HG03565 (cell line): ENCODE results near the gene RPS28.
"Not testable (repeated sequence)": the region's sequence is repeated elsewhere in the genome, so short reads cannot be mapped to it uniquely, and the experiment has no call there.

Source experiments
- ATAC-seq: cut with Tn5 transposase; IDR thresholded peaks from one replicate; pipeline ENCODE4 v1.9.1; 2021; ENCODE audit warnings: mild to moderate bottlenecking, moderate library complexity; ENCODE audit not compliant: unreplicated experiment

Gene RPS28

DNA sequence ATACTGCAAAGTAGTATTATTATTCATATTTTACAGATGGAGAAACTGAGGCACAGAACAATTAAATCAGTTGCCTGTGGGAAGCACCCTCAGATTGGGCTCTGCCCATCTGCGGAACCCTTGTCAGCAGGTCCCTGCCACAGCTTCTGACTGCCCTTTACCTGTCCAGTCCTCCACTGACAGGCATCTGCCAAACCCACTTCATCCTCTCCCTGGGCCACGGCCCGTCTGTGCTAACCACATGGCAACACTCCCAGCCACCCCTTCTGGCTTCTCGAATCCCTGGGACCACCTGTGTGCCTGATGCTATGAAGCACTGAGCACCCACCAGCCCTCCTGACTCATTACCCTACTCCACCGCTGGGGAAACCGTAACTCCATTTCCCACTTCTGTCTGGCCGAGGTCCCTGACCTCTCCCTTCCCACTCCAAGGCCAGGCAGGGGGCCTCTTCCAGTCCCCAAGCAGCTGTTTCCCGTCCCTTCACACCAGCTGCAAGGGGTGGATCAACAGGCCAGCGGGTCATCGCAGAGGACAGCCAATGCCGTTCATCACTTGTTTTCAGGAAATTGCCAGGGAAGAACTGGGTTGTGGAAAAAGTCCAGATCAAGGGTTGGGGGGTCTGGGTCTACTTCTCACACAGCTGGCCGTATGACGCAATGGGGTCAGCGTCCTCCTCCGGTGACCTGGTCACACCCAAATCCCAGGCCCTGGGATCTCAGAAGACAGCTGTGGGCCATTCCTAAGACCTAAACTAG, 19.2 kb downstream of the RPS28 start:
- no peak for ATAC-seq

DNA sequence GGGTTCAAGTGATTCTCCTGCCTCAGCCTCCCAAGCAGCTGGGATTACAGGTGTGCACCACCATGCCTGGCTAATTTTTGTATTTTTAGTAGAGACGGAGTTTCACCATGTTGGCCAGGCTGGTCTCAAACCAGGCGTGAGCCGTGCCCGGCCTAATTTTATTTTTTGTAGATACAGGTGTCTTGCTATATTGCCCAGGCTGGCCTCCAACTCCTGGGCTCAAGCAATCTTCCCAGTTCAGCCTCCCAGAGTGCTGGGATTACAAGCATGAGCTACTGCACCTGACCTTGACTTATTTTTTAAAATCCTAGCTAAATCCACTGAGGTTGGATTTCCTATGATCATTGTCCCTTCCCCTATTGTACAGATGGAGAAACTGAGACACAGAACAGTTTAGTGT, 20.2 kb downstream of the RPS28 start:
- ATAC-seq = not testable (repeated sequence)

DNA sequence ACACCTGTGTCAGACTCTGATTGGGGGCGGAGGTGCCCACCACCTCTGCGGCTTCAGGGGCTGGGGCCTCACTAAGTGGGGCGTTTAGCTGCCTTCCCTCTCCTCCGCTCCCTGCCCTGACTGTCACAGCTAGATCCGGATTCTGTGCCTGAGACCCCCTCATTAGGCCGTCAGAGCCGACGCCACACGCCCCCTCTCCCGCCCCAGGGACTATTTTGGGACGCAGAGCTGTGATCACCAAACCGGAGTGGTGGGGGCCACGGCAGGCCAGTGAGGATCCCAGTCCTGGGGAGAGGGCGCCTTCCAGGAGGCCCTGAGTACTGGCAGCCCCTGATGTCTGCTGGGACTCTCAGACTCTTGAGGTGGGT, 21.0 kb downstream of the RPS28 start:
- no peak for ATAC-seq

DNA sequence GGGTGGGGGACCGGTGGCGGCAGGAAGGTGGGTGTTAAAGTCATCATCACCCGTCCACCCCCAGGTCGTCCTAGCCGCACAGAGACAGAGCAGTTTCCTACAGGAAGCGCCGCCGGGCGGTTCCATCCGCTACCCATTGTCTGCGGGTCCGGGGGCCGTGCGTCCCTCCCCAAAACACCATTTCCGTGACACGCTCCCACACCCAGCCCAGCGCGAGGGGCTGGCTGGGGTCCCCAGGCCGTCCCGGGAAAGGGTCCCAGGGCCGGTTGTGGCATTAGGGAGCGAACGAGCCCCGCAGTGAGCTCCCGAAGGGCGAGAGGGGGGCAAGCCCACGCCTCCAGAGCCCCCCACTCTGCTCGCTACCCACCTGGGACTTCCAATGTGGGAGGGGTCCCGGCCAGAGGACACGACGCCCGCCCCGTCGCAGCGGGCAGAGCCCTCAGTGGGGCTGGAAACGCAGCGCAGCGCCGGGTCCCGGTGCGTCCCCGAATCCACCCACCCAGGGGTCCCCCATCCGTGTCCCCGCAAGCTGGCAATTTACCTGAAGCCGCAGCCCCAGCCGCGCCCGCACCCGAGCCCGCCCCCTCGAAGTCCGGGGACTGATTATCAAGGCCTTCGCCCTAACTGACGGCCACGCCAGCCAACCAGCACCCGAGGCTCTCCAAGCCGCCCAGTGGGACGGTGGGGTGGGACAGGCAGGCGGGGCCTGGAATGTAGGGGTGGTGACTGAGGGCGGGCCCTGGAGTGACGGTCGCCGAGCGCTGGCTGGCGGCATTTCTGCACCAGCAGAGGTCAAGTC, 21.6 kb downstream of the RPS28 start, which contains the start of gene KANK3:
TSS of gene KANK3 (minus strand) at position 579 of the 799 bp plus-strand sequence. CDS start 5,434 bp downstream, outside the sequence.
- peak; percentile 79 for ATAC-seq

DNA sequence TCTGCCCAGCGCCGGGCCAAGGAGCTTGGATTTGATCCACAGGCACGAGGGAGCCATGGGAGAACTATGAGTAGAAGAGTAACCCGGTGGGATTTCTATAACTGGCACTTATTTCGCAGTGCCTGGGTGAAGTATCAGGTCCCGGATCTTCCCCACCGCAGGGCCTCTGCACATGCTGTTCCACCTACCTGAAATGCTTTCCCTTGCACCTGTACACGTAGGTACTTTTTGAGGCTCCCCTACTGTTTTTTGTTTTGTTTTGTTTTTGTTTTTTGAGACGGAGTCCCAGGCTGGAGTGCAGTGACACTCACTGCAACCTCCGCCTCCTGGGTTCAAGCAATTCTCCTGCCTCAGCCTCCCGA, 22.2 kb downstream of the RPS28 start:
- no peak for ATAC-seq

DNA sequence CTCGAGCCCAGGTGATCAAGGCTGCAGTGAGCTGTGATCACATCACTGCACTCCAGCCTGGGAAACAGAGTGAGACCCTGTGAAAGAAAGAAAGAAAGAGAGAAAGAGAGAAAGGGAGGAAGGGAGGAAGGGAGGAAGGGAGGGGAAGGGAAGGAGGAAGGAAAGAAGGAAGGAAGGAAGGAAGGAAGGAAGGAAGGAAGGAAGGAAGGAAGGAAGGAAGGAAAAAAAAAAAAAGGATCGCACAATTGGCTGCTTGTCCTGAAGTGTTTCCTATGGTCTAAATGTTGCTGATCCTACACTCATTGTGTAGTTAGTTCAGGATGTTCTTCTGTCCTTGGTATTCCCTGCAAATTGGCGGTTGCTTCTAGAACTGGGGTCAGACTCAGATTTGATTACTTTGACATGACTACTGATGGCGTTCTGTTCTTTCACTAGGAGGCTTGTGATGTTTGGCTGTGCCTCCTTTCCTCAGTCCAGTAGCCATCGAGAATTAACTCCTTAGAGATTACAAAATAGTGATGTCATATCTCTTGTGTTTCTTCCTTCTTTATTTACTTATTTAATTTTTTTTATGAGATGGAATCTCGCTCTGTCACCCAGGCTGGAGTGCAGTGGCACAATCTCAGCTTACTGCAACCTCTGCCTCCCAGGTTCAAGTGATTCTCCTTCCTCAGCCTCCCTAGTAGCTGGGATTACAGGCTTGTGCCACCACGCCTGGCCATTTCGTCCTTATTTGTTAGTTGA, 28.5 kb downstream of the RPS28 start:
- ATAC-seq = not testable (repeated sequence)

DNA sequence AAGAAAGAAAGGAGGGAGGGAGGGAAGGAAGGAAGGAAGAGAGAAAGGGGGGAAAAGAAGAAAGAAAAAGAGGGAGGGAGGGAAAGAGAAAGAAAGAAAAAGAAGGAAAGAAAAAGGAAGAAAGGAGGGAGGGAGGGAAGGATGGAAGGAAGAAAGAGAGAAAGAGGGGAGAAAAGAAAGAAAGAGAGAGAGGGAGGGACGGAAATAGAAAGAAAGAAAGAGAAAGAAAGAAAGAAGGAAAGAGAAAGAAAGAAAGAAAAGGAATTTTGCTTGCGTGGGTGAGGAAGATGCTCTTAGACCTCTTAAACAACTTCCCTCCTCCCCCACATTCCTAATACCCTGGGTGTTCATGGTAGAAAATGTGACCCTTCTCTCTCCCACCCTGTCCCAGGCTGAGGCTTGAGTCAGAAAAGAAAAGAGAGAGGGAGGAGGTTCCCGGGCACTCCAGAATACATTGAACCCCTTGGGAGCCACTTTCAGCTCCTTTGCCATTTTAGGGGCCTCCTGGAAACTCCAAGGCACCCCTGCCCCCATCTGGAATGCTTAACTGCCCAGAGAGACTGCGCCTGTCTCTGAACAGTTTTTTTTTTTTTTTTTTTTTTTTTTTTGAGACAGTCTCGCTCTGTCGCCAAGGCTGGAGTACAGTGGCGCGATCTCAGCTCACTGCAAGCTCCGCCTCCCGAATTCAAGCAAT, 31.0 kb downstream of the RPS28 start:
- no peak for ATAC-seq

DNA sequence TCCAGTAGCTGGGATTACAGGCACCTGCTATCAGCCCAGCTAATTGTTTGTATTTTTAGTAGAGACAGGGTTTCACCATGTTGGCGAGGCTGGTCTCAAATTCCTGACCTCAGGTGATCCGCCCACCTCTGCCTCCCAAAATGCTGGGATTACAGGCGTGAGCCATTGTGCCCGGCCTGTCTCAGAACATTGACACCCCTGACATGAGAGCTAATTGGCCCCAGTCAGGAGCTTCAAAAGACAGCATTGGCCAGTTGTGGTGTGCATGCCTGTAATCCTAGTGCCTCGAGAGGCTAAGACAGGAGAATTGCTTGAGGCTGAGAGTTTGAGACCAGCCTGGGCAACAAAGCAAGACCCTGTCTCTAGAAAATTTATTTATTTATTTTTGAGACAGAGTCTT, 31.5 kb downstream of the RPS28 start:
- ATAC-seq = not testable (repeated sequence)

DNA sequence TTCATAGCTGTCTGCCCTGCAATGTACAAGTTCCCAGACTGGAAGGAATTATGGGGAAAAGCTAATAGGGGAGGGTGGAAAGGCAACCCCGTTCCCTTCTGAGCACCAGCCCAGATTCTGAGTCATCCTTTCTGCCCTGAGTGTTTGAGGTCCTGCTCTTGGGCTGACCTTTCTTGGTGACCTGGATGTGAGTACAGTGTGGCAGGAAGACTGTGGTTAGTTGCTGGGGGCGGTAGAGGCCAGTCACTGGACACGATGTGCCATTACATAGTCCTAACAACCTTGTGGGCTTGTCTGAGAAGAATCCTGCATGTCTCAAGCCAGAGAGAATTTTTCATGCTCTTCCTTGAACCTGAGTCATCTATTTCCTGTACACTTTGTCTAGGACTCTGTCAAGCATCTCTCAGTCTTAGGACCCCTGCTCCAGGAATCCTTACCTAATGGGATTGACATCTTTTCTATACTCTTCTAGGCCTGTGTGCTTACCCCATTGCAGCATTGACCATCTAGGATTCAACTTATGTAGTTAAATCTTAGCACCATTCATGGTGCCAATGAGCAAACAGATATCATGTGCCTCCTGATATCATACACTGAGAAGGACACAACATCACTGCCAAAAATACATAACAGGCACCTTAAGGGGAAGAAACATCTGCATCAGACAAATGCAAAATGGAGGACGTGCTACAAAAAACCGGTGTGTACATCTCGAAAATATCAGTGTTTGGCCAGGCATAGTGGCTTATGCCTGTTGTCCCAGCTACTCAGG, 34.5 kb downstream of the RPS28 start:
- no peak for ATAC-seq

DNA sequence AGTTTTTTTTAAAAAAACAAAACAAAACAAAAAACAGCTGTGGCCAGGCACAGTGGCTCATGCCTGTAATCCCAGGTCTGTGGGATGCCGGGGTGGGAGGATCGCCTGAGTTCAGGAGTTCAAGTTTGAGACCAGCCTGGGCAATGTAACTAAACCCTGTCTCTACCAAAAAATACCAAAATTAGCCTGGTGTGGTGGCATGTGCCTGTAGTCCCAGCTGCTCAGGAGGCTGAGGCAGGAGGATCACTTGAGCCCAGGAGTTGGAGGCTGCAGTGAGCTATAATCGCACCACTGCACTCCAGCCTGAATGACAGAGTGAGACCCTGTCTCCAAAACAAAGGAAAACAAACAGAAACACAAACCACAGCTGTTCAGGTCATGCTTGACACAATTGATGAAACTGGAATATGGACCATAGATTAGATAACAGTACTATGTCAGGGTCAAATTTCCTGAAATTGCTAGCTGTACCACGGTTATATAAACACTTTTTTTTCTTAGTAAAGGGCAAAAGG, 35.8 kb downstream of the RPS28 start:
- ATAC-seq = no peak

DNA sequence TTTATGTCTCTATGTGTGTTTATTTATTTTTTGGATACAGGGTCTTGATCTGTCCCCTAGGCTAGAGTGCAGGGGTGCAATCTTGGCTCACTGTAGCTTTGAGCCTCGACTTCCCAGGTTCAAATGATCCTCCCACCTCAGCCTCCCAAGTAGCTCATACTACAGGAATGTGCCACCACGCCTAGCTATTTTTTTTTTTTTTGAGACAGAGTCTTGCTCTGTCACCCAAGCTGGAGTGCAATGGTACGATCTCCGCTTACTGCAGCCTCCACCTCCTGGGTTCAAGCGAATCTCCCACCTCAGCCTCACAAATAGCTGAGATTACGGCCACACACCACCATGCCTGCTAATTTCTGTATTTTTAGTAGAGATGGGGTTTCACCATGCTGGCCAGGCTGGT, 37.7 kb downstream of the RPS28 start:
- ATAC-seq = no peak

DNA sequence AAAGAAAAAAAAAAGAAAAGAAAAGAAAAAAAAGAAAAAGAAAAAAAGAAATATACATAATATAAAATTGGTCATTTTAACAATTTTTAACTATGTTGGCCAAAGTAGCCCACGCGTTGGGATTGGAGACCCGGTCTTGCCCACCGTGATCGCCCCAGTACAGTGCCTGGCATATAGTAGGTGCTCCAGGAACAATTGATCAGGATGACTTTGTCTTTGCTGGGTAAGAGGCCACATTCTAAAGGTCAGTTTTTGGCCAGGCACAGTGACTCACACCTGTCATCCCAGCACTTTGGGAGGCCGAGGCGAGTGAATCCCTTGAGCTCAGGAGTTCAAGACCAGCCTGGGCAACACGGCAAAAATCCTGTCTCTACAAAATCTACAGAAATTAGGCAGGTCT, 38.9 kb downstream of the RPS28 start:
- ATAC-seq = no peak

DNA sequence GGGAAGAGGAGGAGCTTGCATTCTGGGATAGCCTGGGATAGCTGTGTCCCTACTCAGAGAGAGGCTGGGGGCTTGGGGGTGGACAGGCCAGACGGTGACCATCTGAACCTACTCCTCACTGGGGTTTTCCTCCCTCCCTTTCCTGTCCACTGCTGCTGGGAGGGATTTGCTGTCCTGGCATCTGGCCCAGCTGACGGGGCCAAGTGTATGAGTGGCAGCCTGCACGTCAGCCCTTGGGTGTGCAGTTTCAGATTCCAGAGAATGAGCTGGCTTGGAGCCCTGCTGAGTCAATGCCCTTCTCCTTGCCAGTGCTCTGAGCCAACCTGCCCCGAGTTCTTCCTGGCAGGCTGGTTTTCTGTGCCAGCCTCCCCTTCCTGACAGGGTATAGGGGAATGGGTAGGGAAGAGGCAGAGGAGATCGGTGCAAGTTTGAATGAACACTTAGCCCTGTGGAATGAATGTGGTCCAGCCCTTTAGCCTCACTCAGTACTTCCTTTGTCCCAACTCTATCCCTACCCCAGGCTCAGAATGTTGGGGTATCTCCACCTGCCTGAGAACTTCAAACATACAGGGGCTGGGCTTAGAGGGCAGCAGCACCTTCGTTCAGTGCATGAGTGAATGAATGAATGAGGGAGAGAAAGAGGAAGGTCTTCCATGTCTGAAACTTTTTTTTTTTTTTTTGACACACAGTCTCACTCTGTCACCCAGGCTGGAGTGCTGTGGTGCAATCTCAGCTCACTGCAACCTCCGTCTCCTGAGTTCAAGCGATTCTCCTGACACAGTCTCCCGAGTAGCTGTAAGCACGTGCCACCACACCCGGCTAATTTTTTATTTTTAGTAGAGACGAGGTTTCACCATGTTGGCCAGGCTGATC, 40.9 kb downstream of the RPS28 start:
- ATAC-seq = no peak

DNA sequence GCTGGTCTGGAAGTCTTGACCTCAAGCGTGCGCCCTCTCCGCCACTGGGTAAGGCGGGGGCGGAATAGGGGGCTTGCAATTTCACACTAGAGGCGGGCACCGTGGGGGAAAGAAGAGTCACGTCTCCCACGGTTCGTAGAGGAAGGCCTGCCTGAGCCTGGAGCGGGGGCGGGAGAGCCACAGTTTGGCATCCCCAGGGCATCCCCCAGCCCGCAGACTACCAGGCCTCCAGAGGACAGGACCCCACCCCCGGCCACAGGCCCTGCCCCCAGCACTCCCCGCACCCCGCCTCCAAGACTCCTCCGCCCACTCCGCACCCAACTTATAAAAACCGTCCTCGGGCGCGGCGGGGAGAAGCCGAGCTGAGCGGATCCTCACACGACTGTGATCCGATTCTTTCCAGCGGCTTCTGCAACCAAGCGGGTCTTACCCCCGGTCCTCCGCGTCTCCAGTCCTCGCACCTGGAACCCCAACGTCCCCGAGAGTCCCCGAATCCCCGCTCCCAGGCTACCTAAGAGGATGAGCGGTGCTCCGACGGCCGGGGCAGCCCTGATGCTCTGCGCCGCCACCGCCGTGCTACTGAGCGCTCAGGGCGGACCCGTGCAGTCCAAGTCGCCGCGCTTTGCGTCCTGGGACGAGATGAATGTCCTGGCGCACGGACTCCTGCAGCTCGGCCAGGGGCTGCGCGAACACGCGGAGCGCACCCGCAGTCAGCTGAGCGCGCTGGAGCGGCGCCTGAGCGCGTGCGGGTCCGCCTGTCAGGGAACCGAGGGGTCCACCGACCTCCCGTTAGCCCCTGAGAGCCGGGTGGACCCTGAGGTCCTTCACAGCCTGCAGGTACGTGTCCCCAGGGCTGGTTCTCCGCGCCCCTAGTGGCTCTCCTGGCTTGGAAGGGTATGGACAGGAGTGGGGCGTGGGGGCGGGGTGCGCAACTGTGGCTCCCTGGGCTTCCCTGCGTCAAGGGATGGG, 42.8 kb downstream of the RPS28 start, which contains the start of gene ANGPTL4:
TSS of gene ANGPTL4 (plus strand) at position 353 of the 969 bp plus-strand sequence. CDS start at position 520, 167 bp downstream.
- no peak for ATAC-seq

DNA sequence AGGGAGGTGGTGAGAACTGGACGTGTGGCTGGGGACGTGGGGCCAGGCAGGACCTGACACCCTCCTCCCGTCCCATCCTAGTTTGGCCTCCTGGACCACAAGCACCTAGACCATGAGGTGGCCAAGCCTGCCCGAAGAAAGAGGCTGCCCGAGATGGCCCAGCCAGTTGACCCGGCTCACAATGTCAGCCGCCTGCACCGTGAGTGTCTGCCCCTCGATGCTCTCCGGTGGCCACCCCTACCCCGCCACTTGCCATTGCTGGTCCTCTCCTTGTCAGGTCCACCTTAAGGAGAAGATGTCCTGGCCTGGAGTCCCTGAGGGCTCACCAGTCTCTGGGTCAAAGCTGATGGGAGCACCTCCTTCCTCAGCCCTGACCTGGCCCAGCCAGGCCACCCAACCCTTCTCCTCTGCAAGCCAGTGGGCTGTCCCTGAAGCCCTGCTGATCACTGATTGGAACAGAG, 44.9 kb downstream of the RPS28 start:
- ATAC-seq = no peak

DNA sequence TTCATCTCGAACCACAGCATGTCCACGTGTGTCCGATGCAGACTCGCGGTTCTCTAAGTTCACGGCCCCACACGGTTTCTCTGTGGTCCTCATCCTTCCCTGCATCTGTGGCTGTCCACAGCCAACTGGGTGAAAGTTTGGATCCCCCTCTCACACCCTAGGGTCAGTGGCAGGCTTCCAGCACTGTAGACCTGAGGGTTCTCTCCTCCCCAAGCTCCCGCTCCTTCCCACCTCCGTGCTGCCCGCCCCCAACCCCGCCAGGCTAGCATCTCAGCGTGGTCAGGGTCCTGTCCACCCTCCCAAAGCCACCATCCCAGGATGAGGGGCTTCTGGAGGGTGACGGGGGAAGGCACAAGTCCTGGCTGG, 45.6 kb downstream of the RPS28 start:
- ATAC-seq = no peak

DNA sequence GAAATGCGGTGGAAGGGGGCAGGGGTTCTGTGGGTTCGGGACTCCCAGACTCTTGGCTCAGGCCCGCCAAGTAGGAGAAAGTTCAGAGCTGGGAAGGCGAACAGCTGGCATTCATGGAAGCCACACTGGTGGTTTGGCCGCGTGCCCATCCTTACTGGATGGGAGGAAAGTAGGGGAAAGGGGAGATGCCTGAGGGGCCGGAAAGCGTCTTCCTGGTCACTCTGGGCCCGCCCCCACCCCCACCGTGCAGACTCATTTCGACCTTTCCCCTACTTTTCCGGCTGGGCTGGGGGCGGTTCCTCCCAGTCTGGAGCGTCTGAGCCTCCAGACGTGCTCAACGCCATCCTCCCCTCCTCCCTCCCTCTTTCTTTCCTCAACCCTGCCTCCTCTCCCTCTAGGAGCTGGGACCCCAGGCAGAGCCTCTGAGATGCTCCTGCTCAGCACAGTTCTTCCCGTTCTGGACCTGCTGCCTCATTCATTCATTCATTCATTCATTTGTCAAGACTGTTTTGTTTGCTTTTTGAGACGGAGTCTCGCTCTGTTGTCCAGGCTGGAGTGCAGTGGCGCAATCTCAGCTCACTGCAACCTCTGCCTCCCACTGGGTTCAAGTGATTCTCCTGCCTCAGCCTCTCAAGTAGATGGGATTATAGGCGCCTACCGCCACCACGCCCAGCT, 46.2 kb downstream of the RPS28 start:
- ATAC-seq = no peak
